ENCODE measurements around the gene PHF19. TPM values are rescaled to one million over a fixed set of nuclear protein-coding genes. Genes with fewer than 3 reads are reported as not detected.

Gene PHF19
- total and polyA plus RNA-seq, 10 of the 15 experiments (the other 5 are each of a cell fraction or from before 2014, with no cell fraction given) = 26.0 to 133 (median 87.7) TPM

Other genes with a start within 250 kb of the PHF19 start
- gene MEGF9, start 162.7 kb downstream of the PHF19 start, total RNA-seq (2014; rRNA removed) = 3.0 and 3.7 TPM in 2 replicates
- 4.0 TPM in 2 replicates for gene MEGF9, start 162.7 kb downstream of the PHF19 start, total RNA-seq (2014; rRNA removed; fragmentation: Illumina TruSeq; extraction: Trizol)
- gene MEGF9, start 162.7 kb downstream of the PHF19 start, total RNA-seq (2021) = 3.8 and 4.3 TPM in 2 replicates
- gene MEGF9, start 162.7 kb downstream of the PHF19 start, polyA plus RNA-seq (2011; rRNA removed) = 0.71 and 0.84 TPM in 2 replicates
- 5.1 and 5.2 TPM in 2 replicates for gene MEGF9, start 162.7 kb downstream of the PHF19 start, polyA plus RNA-seq (2014; fragmentation: Illumina TruSeq; extraction: Trizol)
- gene MEGF9, start 162.7 kb downstream of the PHF19 start, polyA plus RNA-seq (2014; fragmentation: Nextera tagmentation; extraction: Ambion mirVana) = 1 to 10 TPM; 1.4 to 1.6 TPM
- 2.5 and 2.8 TPM in 2 replicates for gene MEGF9, start 162.7 kb downstream of the PHF19 start, polyA plus RNA-seq (2014; rRNA removed)
- gene MEGF9, start 162.7 kb downstream of the PHF19 start, polyA plus RNA-seq (2016; fragmentation: Nextera tagmentation; extraction: Ambion mirVana) = 1 to 10 TPM; 1.8 to 2.4 TPM
- 20.8 and 24.0 TPM in 2 replicates for gene FBXW2, start 83.8 kb downstream of the PHF19 start, total RNA-seq (2014; rRNA removed)
- 23.8 and 28.0 TPM in 2 replicates for gene FBXW2, start 83.8 kb downstream of the PHF19 start, total RNA-seq (2014; rRNA removed; fragmentation: Illumina TruSeq; extraction: Trizol)
- gene FBXW2, start 83.8 kb downstream of the PHF19 start, total RNA-seq (2021) = 55.0 and 56.9 TPM in 2 replicates
- 52.4 and 62.0 TPM in 2 replicates for gene FBXW2, start 83.8 kb downstream of the PHF19 start, polyA plus RNA-seq (2011; rRNA removed)
- 38.7 and 45.2 TPM in 2 replicates for gene FBXW2, start 83.8 kb downstream of the PHF19 start, polyA plus RNA-seq (2014; fragmentation: Illumina TruSeq; extraction: Trizol)
- gene FBXW2, start 83.8 kb downstream of the PHF19 start, polyA plus RNA-seq (2014; fragmentation: Nextera tagmentation; extraction: Ambion mirVana) = 1 to 10 TPM; 2.9 to 3.0 TPM
- 41.4 and 43.7 TPM in 2 replicates for gene FBXW2, start 83.8 kb downstream of the PHF19 start, polyA plus RNA-seq (2014; rRNA removed)
- 10 to 100 TPM; 39.4 to 42.1 TPM for gene FBXW2, start 83.8 kb downstream of the PHF19 start, polyA plus RNA-seq (2016; fragmentation: Nextera tagmentation; extraction: Ambion mirVana)
- 19.9 and 20.8 TPM in 2 replicates for gene PSMD5, start 34.3 kb downstream of the PHF19 start, total RNA-seq (2014; rRNA removed)
- gene PSMD5, start 34.3 kb downstream of the PHF19 start, total RNA-seq (2014; rRNA removed; fragmentation: Illumina TruSeq; extraction: Trizol) = 20.9 and 23.1 TPM in 2 replicates
- 34.4 and 47.7 TPM in 2 replicates for gene PSMD5, start 34.3 kb downstream of the PHF19 start, total RNA-seq (2021)
- gene PSMD5, start 34.3 kb downstream of the PHF19 start, polyA plus RNA-seq (2011; rRNA removed) = 19.0 and 26.6 TPM in 2 replicates
- 31.8 and 41.4 TPM in 2 replicates for gene PSMD5, start 34.3 kb downstream of the PHF19 start, polyA plus RNA-seq (2014; fragmentation: Illumina TruSeq; extraction: Trizol)
- 10 to 100 TPM in 1 of 2 experiments, 1 to 10 TPM in 1; 8.8 to 11.4 TPM for gene PSMD5, start 34.3 kb downstream of the PHF19 start, polyA plus RNA-seq (2014; fragmentation: Nextera tagmentation; extraction: Ambion mirVana)
- 21.6 and 27.1 TPM in 2 replicates for gene PSMD5, start 34.3 kb downstream of the PHF19 start, polyA plus RNA-seq (2014; rRNA removed)
- gene PSMD5, start 34.3 kb downstream of the PHF19 start, polyA plus RNA-seq (2016; fragmentation: Nextera tagmentation; extraction: Ambion mirVana) = 10 to 100 TPM; 35.9 to 40.4 TPM
- gene TRAF1, start 49.6 kb upstream of the PHF19 start, total RNA-seq (2014; rRNA removed) = 144 and 153 TPM in 2 replicates
- 111 and 116 TPM in 2 replicates for gene TRAF1, start 49.6 kb upstream of the PHF19 start, total RNA-seq (2014; rRNA removed; fragmentation: Illumina TruSeq; extraction: Trizol)
- 163 and 164 TPM in 2 replicates for gene TRAF1, start 49.6 kb upstream of the PHF19 start, total RNA-seq (2021)
- gene TRAF1, start 49.6 kb upstream of the PHF19 start, polyA plus RNA-seq (2011; rRNA removed) = 106 and 147 TPM in 2 replicates
- gene TRAF1, start 49.6 kb upstream of the PHF19 start, polyA plus RNA-seq (2014; fragmentation: Illumina TruSeq; extraction: Trizol) = 82.8 and 140 TPM in 2 replicates
- gene TRAF1, start 49.6 kb upstream of the PHF19 start, polyA plus RNA-seq (2014; fragmentation: Nextera tagmentation; extraction: Ambion mirVana) = 10 to 100 TPM; 13.8 to 16.6 TPM
- gene TRAF1, start 49.6 kb upstream of the PHF19 start, polyA plus RNA-seq (2014; rRNA removed) = 153 and 156 TPM in 2 replicates
- 10 to 100 TPM; 69.6 to 79.5 TPM for gene TRAF1, start 49.6 kb upstream of the PHF19 start, polyA plus RNA-seq (2016; fragmentation: Nextera tagmentation; extraction: Ambion mirVana)
- 1.2 and 2.4 TPM in 2 replicates for gene C5, start 173.1 kb upstream of the PHF19 start, total RNA-seq (2014; rRNA removed)
- 1.8 and 2.1 TPM in 2 replicates for gene C5, start 173.1 kb upstream of the PHF19 start, total RNA-seq (2014; rRNA removed; fragmentation: Illumina TruSeq; extraction: Trizol)
- 1.4 and 1.5 TPM in 2 replicates for gene C5, start 173.1 kb upstream of the PHF19 start, total RNA-seq (2021)
- gene C5, start 173.1 kb upstream of the PHF19 start, polyA plus RNA-seq (2011; rRNA removed) = 1.1 and 2.2 TPM in 2 replicates
- gene C5, start 173.1 kb upstream of the PHF19 start, polyA plus RNA-seq (2014; fragmentation: Illumina TruSeq; extraction: Trizol) = 1.2 and 2.4 TPM in 2 replicates
- under 1 TPM; 0.39 to 0.60 TPM for gene C5, start 173.1 kb upstream of the PHF19 start, polyA plus RNA-seq (2014; fragmentation: Nextera tagmentation; extraction: Ambion mirVana)
- 2.0 and 2.2 TPM in 2 replicates for gene C5, start 173.1 kb upstream of the PHF19 start, polyA plus RNA-seq (2014; rRNA removed)
- gene C5, start 173.1 kb upstream of the PHF19 start, polyA plus RNA-seq (2016; fragmentation: Nextera tagmentation; extraction: Ambion mirVana) = 1 to 10 TPM; 1.1 to 1.5 TPM
- 34.3 and 37.5 TPM in 2 replicates for gene CNTRL, start 197.8 kb upstream of the PHF19 start, total RNA-seq (2014; rRNA removed)
- gene CNTRL, start 197.8 kb upstream of the PHF19 start, total RNA-seq (2014; rRNA removed; fragmentation: Illumina TruSeq; extraction: Trizol) = 65.4 and 66.3 TPM in 2 replicates
- gene CNTRL, start 197.8 kb upstream of the PHF19 start, total RNA-seq (2021) = 48.2 and 50.8 TPM in 2 replicates
- 59.0 and 81.7 TPM in 2 replicates for gene CNTRL, start 197.8 kb upstream of the PHF19 start, polyA plus RNA-seq (2011; rRNA removed)
- 53.9 and 66.5 TPM in 2 replicates for gene CNTRL, start 197.8 kb upstream of the PHF19 start, polyA plus RNA-seq (2014; fragmentation: Illumina TruSeq; extraction: Trizol)
- gene CNTRL, start 197.8 kb upstream of the PHF19 start, polyA plus RNA-seq (2014; fragmentation: Nextera tagmentation; extraction: Ambion mirVana) = 10 to 100 TPM; 20.0 to 22.0 TPM
- gene CNTRL, start 197.8 kb upstream of the PHF19 start, polyA plus RNA-seq (2014; rRNA removed) = 27.2 and 32.1 TPM in 2 replicates
- gene CNTRL, start 197.8 kb upstream of the PHF19 start, polyA plus RNA-seq (2016; fragmentation: Nextera tagmentation; extraction: Ambion mirVana) = 10 to 100 TPM; 37.3 to 40.2 TPM

All from GM12878 (cell line).